ENCODE data around the gene CLDN7. TPM values are rescaled to one million over a fixed set of nuclear protein-coding genes. Genes with fewer than 3 reads are reported as not detected.

Gene CLDN7
- total RNA-seq, 1 experiment from 2014 or later, result 147 TPM

GRCh38 chr17:7225711-7226331 lies 36.5 kb downstream of the CLDN7 start:
- no peak overlapping the region for H3K9ac ChIP-seq (ENCODE audit: low read length)
- H3K9me2 ChIP-seq (replicated peaks; ENCODE audit: low read length), result no peaks in the 10 kb centered on the region
- DNase-seq (no peak), ATAC-seq (no peak)
- no peaks in the 10 kb centered on the region for H3F3A ChIP-seq (ENCODE audit: low read length, unreplicated experiment)
- H3K4me3 ChIP-seq (ENCODE audit: low read length), result no peak overlapping the region
- H3K4me2 ChIP-seq (ENCODE audit: low read length), result no peak overlapping the region
- ChIA-PET POLR2A (ENCODE audit: unreplicated experiment) (no interaction called here), CTCF (no interaction called here)
- BruUV-seq (replicated peaks), result no TSS peak
- intact Hi-C loops (cut with micrococcal nuclease), result no loop called here
- peaks cover 30% of the 10 kb centered on the region for H3K79me2 ChIP-seq (ENCODE audit: low read length)
- H3K27me3 ChIP-seq (ENCODE audit: low read length), result no peaks in the 10 kb centered on the region
- peaks cover 14% of the 10 kb centered on the region; the same call in 1 of the 2 replicates for H4K20me1 ChIP-seq (ENCODE audit: low read length)
- peaks cover 8% of the 10 kb centered on the region; the same call in 1 of the 2 replicates for H3K4me1 ChIP-seq (ENCODE audit: insufficient read depth, low read length)
- no peak overlapping the region for H2AFZ ChIP-seq (ENCODE audit: low read length)
- H3K36me3 ChIP-seq (ENCODE audit: low read depth, low read length), result peaks cover 26% of the 10 kb centered on the region
- no peak overlapping the region for H3K27ac ChIP-seq (ENCODE audit: low read length)
- TF ChIP-seq CTCF (conservative IDR thresholded peaks at IDR 0.05; ENCODE audit: low read depth, low read length) (no peak), EZH2 (IDR thresholded peaks at IDR 0.05; ENCODE audit: low read length, unreplicated experiment) (no peak), EZH2phosphoT487 (IDR thresholded peaks at IDR 0.05; ENCODE audit: borderline replicate concordance, low read length) (no peak)
- H3K9me3 ChIP-seq (ENCODE audit: low read length), result no peaks in the 10 kb centered on the region

GRCh38 chr17:7224661-7225111 lies 37.6 kb downstream of the CLDN7 start:
- H4K20me1 ChIP-seq (ENCODE audit: low read length), result peaks cover 14% of the 10 kb centered on the region; the same call in 1 of the 2 replicates
- POLR2A ChIA-PET (ENCODE audit: unreplicated experiment), result no interaction called here
- no peak overlapping the region for H3K27ac ChIP-seq (ENCODE audit: low read length)

More at GRCh38 chr17:7224661-7225111, 37.6 kb downstream of the CLDN7 start:
- peaks cover 11% of the 10 kb centered on the region; the same call in 1 of the 2 replicates for H3K4me1 ChIP-seq (ENCODE audit: insufficient read depth, low read length)
- H3K27me3 ChIP-seq (ENCODE audit: low read length), result no peaks in the 10 kb centered on the region
- no peaks in the 10 kb centered on the region for H3K9me2 ChIP-seq (replicated peaks; ENCODE audit: low read length)
- no TSS peak for BruUV-seq (replicated peaks)
- H3F3A ChIP-seq (ENCODE audit: low read length, unreplicated experiment), result no peaks in the 10 kb centered on the region
- H3K4me2 ChIP-seq (ENCODE audit: low read length), result no peak overlapping the region
- ATAC-seq, result no peak
- DNase-seq, result no peak
- no peak overlapping the region for H3K4me3 ChIP-seq (ENCODE audit: low read length)
- no peak overlapping the region for H3K9ac ChIP-seq (ENCODE audit: low read length)
- peaks cover 26% of the 10 kb centered on the region for H3K36me3 ChIP-seq (ENCODE audit: low read depth, low read length)
- TF ChIP-seq CTCF (conservative IDR thresholded peaks at IDR 0.05; ENCODE audit: low read depth, low read length) (no peak), EZH2 (IDR thresholded peaks at IDR 0.05; ENCODE audit: low read length, unreplicated experiment) (no peak), EZH2phosphoT487 (IDR thresholded peaks at IDR 0.05; ENCODE audit: borderline replicate concordance, low read length) (no peak)
- intact Hi-C loops (cut with micrococcal nuclease), result no loop called here
- peaks cover 25% of the 10 kb centered on the region for H3K79me2 ChIP-seq (ENCODE audit: low read length)
- H3K9me3 ChIP-seq (ENCODE audit: low read length), result no peaks in the 10 kb centered on the region
- CTCF ChIA-PET, result no interaction called here
- no peak overlapping the region for H2AFZ ChIP-seq (ENCODE audit: low read length)
